ENCODE data around the gene ARHGEF10L.

The ARHGEF10L gene

GRCh38 chr1:17568014-17568900 is 28.8 kb downstream of the ARHGEF10L start:
- DNase-seq (ENCODE audit: low read depth) = no peak

GRCh38 chr1:17569200-17570139 is 30.0 kb downstream of the ARHGEF10L start:
- no peak for DNase-seq (ENCODE audit: low read depth)

- DNase-seq (ENCODE audit: low read depth) = no peak
Observed at GRCh38 chr1:17570228-17570627, 30.7 kb downstream of the ARHGEF10L start.

GRCh38 chr1:17572264-17572985 is 32.9 kb downstream of the ARHGEF10L start:
- no peak for DNase-seq (ENCODE audit: low read depth)

GRCh38 chr1:17573518-17574041 is 34.1 kb downstream of the ARHGEF10L start:
- DNase-seq (ENCODE audit: low read depth) = no peak

GRCh38 chr1:17574516-17574915 is 35.0 kb downstream of the ARHGEF10L start:
- no peak for DNase-seq (ENCODE audit: low read depth)

GRCh38 chr1:17575797-17576518 is 36.5 kb downstream of the ARHGEF10L start:
- no peak for DNase-seq (ENCODE audit: low read depth)

- no peak for DNase-seq (ENCODE audit: low read depth)
Observed at GRCh38 chr1:17576519-17576853, 37.0 kb downstream of the ARHGEF10L start.

- DNase-seq (ENCODE audit: low read depth) = no peak
Observed at GRCh38 chr1:17577907-17578297, 38.4 kb downstream of the ARHGEF10L start.

- DNase-seq (ENCODE audit: low read depth) = no peak
Observed at GRCh38 chr1:17579951-17580939, 40.7 kb downstream of the ARHGEF10L start.

- no peak for DNase-seq (ENCODE audit: low read depth)
Observed at GRCh38 chr1:17581389-17582123, 42.1 kb downstream of the ARHGEF10L start.

GRCh38 chr1:17582124-17582774 is 42.8 kb downstream of the ARHGEF10L start:
- no peak for DNase-seq (ENCODE audit: low read depth)

- no peak for DNase-seq (ENCODE audit: low read depth)
Observed at GRCh38 chr1:17584539-17584938, 45.0 kb downstream of the ARHGEF10L start.

- no peak for DNase-seq (ENCODE audit: low read depth)
Observed at GRCh38 chr1:17585266-17585987, 45.9 kb downstream of the ARHGEF10L start.

- DNase-seq (ENCODE audit: low read depth) = no peak
Observed at GRCh38 chr1:17586172-17586964, 46.9 kb downstream of the ARHGEF10L start.

GRCh38 chr1:17587693-17588047 is 48.2 kb downstream of the ARHGEF10L start:
- no peak for DNase-seq (ENCODE audit: low read depth)
